ENCODE measurements around the gene RAET1L. TPM values are rescaled to one million over a fixed set of nuclear protein-coding genes. Genes with fewer than 3 reads are reported as not detected.
"Not testable (repeated sequence)": the region's sequence is repeated elsewhere in the genome, so short reads cannot be mapped to it uniquely, and the experiment has no call there.

Gene RAET1L
- total and polyA plus RNA-seq, 2 donors (not counting 3 experiments of a cell fraction or from before 2014, with no cell fraction given) = not detected

- Histone ChIP-seq H4K20me1 (replicated peaks; ENCODE audit: control insufficient read depth, extremely low read depth, insufficient read depth, low read length) (no peaks in the 10 kb centered on the region), H3K9me1 (replicated peaks; ENCODE audit: control insufficient read depth, extremely low read depth, insufficient read depth, low read length) (no peaks in the 10 kb centered on the region), H3K27ac (ENCODE audit: insufficient read depth, low read depth, low read length) (no peak overlapping the region), H3K4me3 (replicated peaks in 1 of 3; ENCODE audit: insufficient read depth in 1 of 3, low read depth in 1 of 3, low read length in 3 of 3) (no peak overlapping the region), H3K27me3 (ENCODE audit: control insufficient read depth in 2 of 2, insufficient read depth in 2 of 2, low read length in 2 of 2) (peaks cover 69 to 78% of the 10 kb centered on the region in 2 experiments), H2AFZ (ENCODE audit: low read depth, low read length) (no peak overlapping the region), H3K9ac (replicated peaks; ENCODE audit: extremely low read depth, insufficient read depth, low read length) (no peak overlapping the region), H3K9me3 (replicated peaks; ENCODE audit: control insufficient read depth, insufficient read depth, low read length) (no peaks in the 10 kb centered on the region), H3K36me3 (ENCODE audit: control insufficient read depth in 2 of 2, extremely low read depth in 1 of 2, insufficient read depth in 2 of 2, low read length in 2 of 2) (no peaks in the 10 kb centered on the region), H3K79me2 (ENCODE audit: control insufficient read depth, insufficient read depth, low read length) (no peaks in the 10 kb centered on the region), H3K4me1 (ENCODE audit: control insufficient read depth, extremely low read depth, insufficient read depth, low read length) (peaks cover 6% of the 10 kb centered on the region), H3K4me2 (ENCODE audit: insufficient read depth, low read length) (no peak overlapping the region)
- dilution Hi-C loops (cut with MboI; ENCODE audit: extremely low pct_ligation_motif_present, low sequenced_read_pairs) = no loop called here
- FAIRE-seq = no peak
- POLR2A ChIA-PET = no interaction called here
- TF ChIP-seq GATA2 (IDR thresholded peaks at IDR 0.05; ENCODE audit: insufficient read depth, insufficient read length, low read depth, low read length) (no peak), MYC (IDR thresholded peaks at IDR 0.05; ENCODE audit: low read depth, low read length) (no peak), FOS (IDR thresholded peaks at IDR 0.05; ENCODE audit: borderline replicate concordance, insufficient read depth, low read length) (no peak), JUN (IDR thresholded peaks at IDR 0.05; ENCODE audit: borderline replicate concordance, insufficient read depth, insufficient read length, low read depth) (no peak), POLR2A (IDR thresholded peaks at IDR 0.05; ENCODE audit: low read depth, low read length) (no peak), MAX (IDR thresholded peaks at IDR 0.05; ENCODE audit: insufficient read depth, insufficient read length) (no peak), CTCF (IDR thresholded peaks at IDR 0.05; ENCODE audit: extremely low read depth in 1 of 2, insufficient read depth in 1 of 2, low read depth in 1 of 2, low read length in 2 of 2) (no peak), EZH2 (IDR thresholded peaks at IDR 0.05; ENCODE audit: borderline replicate concordance, low read depth, low read length, severe bottlenecking) (no peak), POLR2AphosphoS5 (IDR thresholded peaks at IDR 0.05; ENCODE audit: insufficient read depth, low read depth, low read length) (no peak)
- CTCF ChIA-PET = interaction anchor here (1.0 to 1.2 kb wide), 2 partner anchors 25 to 89 kb away, joined by 3 read pairs; no protein-coding TSS in a partner anchor
- BruUV-seq (replicated peaks) = no TSS peak
- no peak for DNase-seq (ENCODE audit: low read depth, low spot score)
- intact Hi-C loops (cut with micrococcal nuclease) = no loop called here
Measured at GRCh38 chr6:149991838-149992237, 33.5 kb downstream of the RAET1L start.

GRCh38 chr6:149991472-149991795 lies 33.9 kb downstream of the RAET1L start:
- not testable (repeated sequence) for BruUV-seq (replicated peaks); FAIRE-seq
- CTCF ChIA-PET = interaction anchor here (1.0 to 1.2 kb wide), 2 partner anchors 25 to 89 kb away, joined by 3 read pairs; no protein-coding TSS in a partner anchor

More at GRCh38 chr6:149991472-149991795, 33.9 kb downstream of the RAET1L start:
- H3K9me3 ChIP-seq (replicated peaks; ENCODE audit: control insufficient read depth, insufficient read depth, low read length); intact Hi-C loops (cut with micrococcal nuclease); H3K36me3 ChIP-seq (ENCODE audit: control insufficient read depth in 2 of 2, extremely low read depth in 1 of 2, insufficient read depth in 2 of 2, low read length in 2 of 2); H3K79me2 ChIP-seq (ENCODE audit: control insufficient read depth, insufficient read depth, low read length); H4K20me1 ChIP-seq (replicated peaks; ENCODE audit: control insufficient read depth, extremely low read depth, insufficient read depth, low read length); H3K27ac ChIP-seq (ENCODE audit: insufficient read depth, low read depth, low read length); POLR2A ChIA-PET; H3K9me1 ChIP-seq (replicated peaks; ENCODE audit: control insufficient read depth, extremely low read depth, insufficient read depth, low read length); H3K9ac ChIP-seq (replicated peaks; ENCODE audit: extremely low read depth, insufficient read depth, low read length); H2AFZ ChIP-seq (ENCODE audit: low read depth, low read length); H3K4me2 ChIP-seq (ENCODE audit: insufficient read depth, low read length); H3K4me1 ChIP-seq (ENCODE audit: control insufficient read depth, extremely low read depth, insufficient read depth, low read length); H3K4me3 ChIP-seq (replicated peaks in 1 of 3; ENCODE audit: insufficient read depth in 1 of 3, low read depth in 1 of 3, low read length in 3 of 3); DNase-seq (ENCODE audit: low read depth, low spot score); dilution Hi-C loops (cut with MboI; ENCODE audit: extremely low pct_ligation_motif_present, low sequenced_read_pairs): not testable (repeated sequence)
- peaks cover 72 to 80% of the 10 kb centered on the region in 2 experiments for H3K27me3 ChIP-seq (ENCODE audit: control insufficient read depth in 2 of 2, insufficient read depth in 2 of 2, low read length in 2 of 2)
